K562 treated with DMSO at 1 percent for 4 hours (cell line): ENCODE measurements around the gene UFD1. TPM values are rescaled to one million over a fixed set of nuclear protein-coding genes. Genes with fewer than 3 reads are reported as not detected.

Experiments used
- total RNA-seq: library from RNA; unstranded; fragments of 300-600 nt; gene quantifications from 2 replicates; pipeline ENCODE4 v1.2.3, GENCODE V29; 2022; ENCODE audit not compliant: insufficient read depth

UFD1 gene, protein sequence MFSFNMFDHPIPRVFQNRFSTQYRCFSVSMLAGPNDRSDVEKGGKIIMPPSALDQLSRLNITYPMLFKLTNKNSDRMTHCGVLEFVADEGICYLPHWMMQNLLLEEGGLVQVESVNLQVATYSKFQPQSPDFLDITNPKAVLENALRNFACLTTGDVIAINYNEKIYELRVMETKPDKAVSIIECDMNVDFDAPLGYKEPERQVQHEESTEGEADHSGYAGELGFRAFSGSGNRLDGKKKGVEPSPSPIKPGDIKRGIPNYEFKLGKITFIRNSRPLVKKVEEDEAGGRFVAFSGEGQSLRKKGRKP
- total RNA-seq, result 415 and 442 TPM in 2 replicates

DNA sequence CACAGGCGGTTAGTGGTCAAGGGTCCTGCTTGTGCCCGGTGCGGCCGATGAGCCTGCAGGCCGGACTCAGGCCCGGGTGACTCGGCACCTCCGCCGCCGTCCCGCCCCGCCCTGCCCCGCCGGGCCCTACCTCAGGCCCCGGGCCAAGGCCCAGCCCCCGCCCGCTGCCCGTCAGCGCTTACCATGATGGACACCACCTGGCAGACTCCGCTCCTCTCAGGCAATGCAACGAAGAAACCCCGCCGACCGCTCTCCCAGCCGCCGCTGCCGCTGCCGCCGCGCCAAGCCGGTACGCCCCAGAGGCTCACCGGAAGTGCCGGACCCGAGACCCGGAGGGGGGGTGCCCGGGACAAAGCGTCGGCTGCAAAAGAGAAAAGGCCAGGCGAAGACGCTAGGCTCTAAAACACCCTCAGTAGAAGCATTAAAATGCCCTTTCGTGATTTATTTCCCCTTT lies at the start of gene UFD1:
TSS of gene UFD1 (minus strand) at position 293 of the 454 bp plus-strand sequence. CDS start at position 185, 108 bp downstream.

DNA sequence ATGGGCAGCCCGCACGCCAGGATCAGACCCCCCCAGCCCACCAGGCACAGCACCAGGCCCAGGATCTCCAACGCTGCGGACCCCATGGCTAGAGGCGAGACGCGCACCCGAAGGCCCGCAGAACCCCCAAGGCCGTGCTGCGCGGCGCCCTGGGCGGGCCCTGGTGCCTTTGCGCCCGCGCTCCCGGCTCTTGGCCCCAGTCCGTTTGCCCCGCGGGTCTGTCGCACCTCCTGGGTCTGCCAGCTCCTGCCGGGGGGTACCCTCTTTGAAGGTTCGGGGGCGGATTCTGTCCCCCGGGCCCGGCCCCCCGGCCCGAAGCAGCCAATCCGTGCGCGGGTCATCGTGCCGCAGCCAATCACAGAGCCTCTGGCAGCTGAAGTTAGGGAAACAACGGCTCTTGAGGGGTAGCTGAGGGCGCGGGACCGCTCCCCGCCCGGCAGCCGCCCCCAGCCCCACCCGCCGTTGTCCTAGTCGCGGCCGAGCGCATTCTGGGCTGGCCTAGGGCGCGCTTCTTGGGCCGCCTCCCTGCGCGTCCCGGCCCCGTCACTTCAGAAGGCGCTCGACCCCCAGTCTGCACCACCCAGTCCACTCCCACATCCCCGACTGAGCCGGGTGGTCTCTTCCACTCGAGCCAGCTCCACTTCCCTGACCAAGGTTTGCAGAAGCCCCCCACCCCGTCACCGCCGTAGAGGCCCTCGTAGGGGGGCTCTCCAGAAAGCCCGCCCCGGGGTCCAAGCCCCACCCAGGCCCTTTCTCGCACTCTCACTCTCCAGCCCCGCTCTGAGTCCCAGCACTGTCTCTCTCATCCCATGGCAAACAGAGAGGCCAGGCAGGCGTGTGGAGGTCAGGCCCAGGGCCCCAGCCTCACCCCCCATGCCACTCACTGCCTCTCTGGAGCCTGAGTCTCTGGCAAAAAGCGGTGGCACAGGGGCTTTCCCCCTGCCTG lies 45.5 kb upstream of the UFD1 start, which contains the start of gene CLDN5:
TSS of gene CLDN5 (minus strand) at position 241 of the 946 bp plus-strand sequence. CDS start at position 86, 155 bp downstream.

DNA sequence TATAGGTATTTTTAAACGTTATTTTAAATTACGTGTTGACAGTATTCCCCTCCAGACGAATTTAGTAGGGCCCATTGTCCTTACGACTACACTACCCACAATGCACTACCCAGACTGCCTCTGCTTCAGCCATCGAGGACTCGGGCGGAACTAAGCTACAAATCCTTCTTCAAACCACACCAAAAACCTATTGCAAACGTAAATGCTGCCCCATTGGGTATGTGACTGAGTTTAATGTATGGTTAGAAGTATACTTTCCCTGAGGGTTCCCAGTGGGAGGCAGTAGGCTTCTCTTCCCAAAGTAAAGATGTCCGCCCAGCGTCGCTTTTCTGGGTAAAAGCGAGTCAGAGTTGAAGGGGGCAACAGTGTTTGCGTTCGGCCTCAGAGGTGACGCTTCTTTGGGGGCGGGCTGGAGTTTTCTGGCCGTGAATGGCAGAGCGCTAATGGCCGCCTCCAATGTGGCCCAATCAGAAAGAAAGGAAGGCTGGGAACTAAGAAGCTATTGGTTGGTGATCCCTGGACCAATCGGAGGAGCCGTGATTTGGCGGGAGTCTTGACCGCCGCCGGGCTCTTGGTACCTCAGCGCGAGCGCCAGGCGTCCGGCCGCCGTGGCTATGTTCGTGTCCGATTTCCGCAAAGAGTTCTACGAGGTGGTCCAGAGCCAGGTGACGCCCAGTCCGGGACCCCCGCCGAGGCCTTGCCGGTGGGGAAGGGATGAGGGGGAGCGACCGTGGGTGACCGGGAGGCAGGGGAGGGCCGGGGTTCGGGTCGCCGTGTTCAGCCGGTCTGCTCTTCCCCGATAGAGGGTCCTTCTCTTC lies 571 bp upstream of the UFD1 start, which contains the start of gene CDC45:
TSS of gene CDC45 (plus strand) at position 566 of the 818 bp plus-strand sequence. CDS start at position 615, 49 bp downstream.

DNA sequence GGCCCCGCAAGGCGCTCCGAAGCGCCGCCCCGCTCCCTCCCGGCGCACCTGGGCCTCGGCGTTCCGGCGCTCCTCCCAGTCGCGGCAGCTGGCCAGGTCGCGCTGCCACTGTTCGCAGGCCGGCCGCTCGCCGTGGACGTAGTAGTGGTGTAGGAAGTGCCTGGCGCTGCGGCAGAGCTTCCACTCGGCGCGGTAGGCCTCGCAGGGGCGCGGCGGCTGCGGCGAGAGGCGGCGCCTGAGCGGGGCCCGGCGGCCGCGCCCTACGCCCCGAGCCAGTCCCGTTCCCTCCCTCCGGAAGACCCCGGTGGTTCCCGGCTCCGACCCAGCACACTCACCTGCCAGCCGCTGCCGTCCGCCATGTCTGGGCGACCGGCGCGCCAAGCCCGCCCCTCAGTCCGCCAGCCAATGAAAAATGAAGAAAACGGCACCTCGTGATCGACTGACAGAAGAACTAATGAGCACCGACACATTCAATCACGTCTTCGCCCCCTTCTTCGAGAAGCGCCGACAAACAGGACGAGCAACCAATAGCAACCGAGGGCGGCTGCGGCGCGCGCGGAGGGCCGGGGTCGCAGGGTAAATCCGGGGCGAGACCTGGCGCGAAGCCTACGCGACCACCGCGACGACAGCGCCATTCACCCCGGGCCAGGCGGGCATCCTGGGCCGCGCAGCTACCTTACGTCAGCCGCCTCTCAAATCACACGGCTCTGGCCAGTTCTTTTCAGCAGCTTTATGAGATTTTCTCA lies 31.5 kb downstream of the UFD1 start, which contains the start of gene C22orf39:
TSS of gene C22orf39 (minus strand) at position 382 of the 746 bp plus-strand sequence. CDS start at position 359, 23 bp downstream.

DNA sequence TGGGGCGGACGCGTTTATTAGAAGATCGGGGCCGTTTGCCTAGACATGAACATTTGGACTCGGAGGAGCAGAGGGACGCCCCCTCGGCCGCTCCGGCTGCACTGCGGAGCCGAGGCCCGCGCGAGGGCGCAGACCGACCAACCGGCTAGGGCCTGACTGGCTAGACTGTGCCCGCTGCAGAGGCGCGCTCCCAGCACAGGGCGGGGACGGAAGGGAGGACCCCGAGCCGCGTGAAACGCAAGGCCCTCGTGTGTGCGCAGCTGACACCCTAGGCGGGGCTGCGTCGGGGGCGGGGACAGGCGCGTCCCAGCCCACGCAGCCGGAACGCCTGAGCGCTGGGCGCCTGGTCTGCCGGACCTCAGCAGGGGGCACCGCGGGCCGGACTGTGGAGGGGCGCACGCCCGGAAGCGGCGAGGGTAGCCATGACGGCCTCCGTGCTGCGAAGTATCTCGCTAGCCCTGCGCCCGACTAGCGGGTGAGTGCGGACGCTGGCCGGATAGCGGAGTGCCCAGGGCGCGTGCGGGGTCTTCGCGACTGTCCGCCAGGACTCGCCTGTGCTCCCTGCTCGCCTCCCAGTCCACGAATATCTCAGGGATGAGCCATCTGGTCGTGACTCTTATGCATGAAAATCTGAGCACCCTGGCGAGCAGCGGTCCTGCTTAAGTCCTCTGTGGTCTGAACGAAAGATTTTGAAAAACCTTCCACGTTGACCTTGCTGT lies 46.7 kb downstream of the UFD1 start, which contains the start of gene MRPL40:
TSS of gene MRPL40 (plus strand) at position 413 of the 719 bp plus-strand sequence. CDS start at position 423, 10 bp downstream.

DNA sequence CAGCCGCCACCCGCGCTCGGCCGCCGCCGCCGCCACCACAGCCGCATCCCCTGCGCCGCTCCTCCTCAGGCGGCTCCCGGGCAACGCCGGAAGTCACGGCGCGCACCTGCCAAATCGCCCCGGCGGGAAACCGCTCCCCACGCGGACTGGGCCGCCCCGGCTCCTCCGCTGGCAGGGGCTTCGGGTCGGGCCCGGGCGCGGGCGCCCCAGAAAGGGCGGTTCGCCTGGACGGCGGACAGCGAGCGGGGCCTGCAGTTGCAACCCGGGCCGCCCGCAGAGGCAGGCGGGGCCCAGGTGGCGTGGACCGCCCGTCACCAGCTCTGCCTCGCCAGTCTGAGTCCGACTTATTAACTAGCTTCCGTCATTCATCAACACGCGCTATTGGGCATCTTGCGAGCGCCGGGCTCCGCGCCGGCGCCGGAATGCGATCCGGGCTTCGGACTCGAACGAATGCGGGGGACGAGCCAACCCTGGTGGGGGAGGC lies 47.3 kb downstream of the UFD1 start, which contains the start of gene HIRA:
TSS of gene HIRA (minus strand) at position 85 of the 484 bp plus-strand sequence. CDS start 257 bp downstream, outside the sequence.

Other genes starting within 250 kb of the UFD1 start
- 21.7 and 22.6 TPM in 2 replicates for gene CLTCL1, start 187.5 kb downstream of the UFD1 start, total RNA-seq
- 87.5 and 99.5 TPM in 2 replicates for gene HIRA, start 47.5 kb downstream of the UFD1 start, total RNA-seq
- gene MRPL40, start 46.6 kb downstream of the UFD1 start, total RNA-seq, result 77.7 and 91.9 TPM in 2 replicates
- gene C22orf39, start 31.5 kb downstream of the UFD1 start, total RNA-seq, result 98.1 and 111 TPM in 2 replicates
- gene CDC45, start 727 bp upstream of the UFD1 start, total RNA-seq, result 226 and 228 TPM in 2 replicates
- not detected in 2 replicates for gene CLDN5, start 45.2 kb upstream of the UFD1 start, total RNA-seq
- gene SEPTIN5, start 235.3 kb upstream of the UFD1 start, total RNA-seq, result 38.3 and 50.1 TPM in 2 replicates
- 43.8 and 50.9 TPM in 2 replicates for gene GP1BB, start 244.3 kb upstream of the UFD1 start, total RNA-seq